ENCODE data around the gene APOL1. TPM values are rescaled to one million over a fixed set of nuclear protein-coding genes. Genes with fewer than 3 reads are reported as not detected.
A peak's percentile ranks its signal among the peaks of the same experiment; 100 is the strongest.
"Not testable (repeated sequence)": the region's sequence is repeated elsewhere in the genome, so short reads cannot be mapped to it uniquely, and the experiment has no call there.

Gene APOL1
- total and polyA plus RNA-seq, 10 donors, result 10.0 to 108 (median 44.7) TPM

- H3K36me3 ChIP-seq, result peaks cover 0 to 62% (median 36%) of the 10 kb centered on the region in 6 donors
- TF ChIP-seq POLR2A (IDR thresholded peaks at IDR 0.05), result no peak
- TF ChIP-seq POLR2AphosphoS5 (IDR thresholded peaks at IDR 0.05), result no peak
- TF ChIP-seq, protein P1, sequence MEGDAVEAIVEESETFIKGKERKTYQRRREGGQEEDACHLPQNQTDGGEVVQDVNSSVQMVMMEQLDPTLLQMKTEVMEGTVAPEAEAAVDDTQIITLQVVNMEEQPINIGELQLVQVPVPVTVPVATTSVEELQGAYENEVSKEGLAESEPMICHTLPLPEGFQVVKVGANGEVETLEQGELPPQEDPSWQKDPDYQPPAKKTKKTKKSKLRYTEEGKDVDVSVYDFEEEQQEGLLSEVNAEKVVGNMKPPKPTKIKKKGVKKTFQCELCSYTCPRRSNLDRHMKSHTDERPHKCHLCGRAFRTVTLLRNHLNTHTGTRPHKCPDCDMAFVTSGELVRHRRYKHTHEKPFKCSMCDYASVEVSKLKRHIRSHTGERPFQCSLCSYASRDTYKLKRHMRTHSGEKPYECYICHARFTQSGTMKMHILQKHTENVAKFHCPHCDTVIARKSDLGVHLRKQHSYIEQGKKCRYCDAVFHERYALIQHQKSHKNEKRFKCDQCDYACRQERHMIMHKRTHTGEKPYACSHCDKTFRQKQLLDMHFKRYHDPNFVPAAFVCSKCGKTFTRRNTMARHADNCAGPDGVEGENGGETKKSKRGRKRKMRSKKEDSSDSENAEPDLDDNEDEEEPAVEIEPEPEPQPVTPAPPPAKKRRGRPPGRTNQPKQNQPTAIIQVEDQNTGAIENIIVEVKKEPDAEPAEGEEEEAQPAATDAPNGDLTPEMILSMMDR (IDR thresholded peaks at IDR 0.05 in 8 of 11, conservative IDR thresholded peaks at IDR 0.05 in 3 of 11), result no peak
- no peak for DNase-seq
- 83 to 90% (median 89%) methylated on average over 9 of the region's 9 CpGs for WGBS, 5 donors
- H3K9me3 ChIP-seq, result no peaks in the 10 kb centered on the region
- H3K4me1 ChIP-seq, result peaks cover 0 to 12% (median 4%) of the 10 kb centered on the region in 6 donors
- no peak overlapping the region for H3K27ac ChIP-seq
- H3K4me3 ChIP-seq, result no peak overlapping the region
- no peaks in the 10 kb centered on the region for H3K27me3 ChIP-seq (replicated peaks in 1 of 7)
- intact Hi-C loops (cut with DNase I; ENCODE audit: low total_unique reads), result no loop called here
These were observed 27.5 kb upstream of the APOL1 start for GRCh38 chr22:36225333-36225922.

DNA sequence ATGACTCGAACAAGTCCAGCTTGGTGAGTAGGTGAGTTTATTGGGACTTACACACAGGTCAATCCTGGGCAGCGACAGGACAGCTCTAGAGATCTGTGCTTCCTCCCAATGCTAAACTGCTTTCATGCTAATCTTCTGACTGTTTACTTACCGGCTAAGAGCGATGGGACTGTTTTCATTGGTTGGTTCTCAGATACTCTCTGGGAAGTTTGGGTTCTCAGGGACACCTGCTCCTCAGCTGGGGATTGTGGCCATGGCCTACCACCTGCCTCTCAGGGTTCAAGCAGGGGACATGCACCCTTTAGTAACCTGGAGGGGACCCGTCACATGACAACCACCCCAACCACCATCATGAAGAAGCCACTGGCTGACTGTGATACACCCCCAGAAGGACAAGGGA, 26.7 kb upstream of the APOL1 start:
- Histone ChIP-seq H3K27me3 (replicated peaks in 1 of 7) (no peaks in the 10 kb centered on the region), H3K4me1 (peaks cover 0 to 10% (median 3%) of the 10 kb centered on the region in 6 donors), H3K9me3 (no peaks in the 10 kb centered on the region), H3K36me3 (peaks cover 0 to 70% (median 44%) of the 10 kb centered on the region in 6 donors), H3K27ac (no peak overlapping the region), H3K4me3 (no peak overlapping the region)
- DNase-seq, result no peak
- 85 to 98% (median 95%) methylated on average over 5 of the region's 5 CpGs for WGBS, 5 donors
- TF ChIP-seq POLR2AphosphoS5 (IDR thresholded peaks at IDR 0.05), result no peak
- TF ChIP-seq POLR2A (IDR thresholded peaks at IDR 0.05), result no peak
- TF ChIP-seq, protein P1 (IDR thresholded peaks at IDR 0.05 in 8 of 11, conservative IDR thresholded peaks at IDR 0.05 in 3 of 11), result no peak
- intact Hi-C loops (cut with DNase I; ENCODE audit: low total_unique reads), result no loop called here

DNA sequence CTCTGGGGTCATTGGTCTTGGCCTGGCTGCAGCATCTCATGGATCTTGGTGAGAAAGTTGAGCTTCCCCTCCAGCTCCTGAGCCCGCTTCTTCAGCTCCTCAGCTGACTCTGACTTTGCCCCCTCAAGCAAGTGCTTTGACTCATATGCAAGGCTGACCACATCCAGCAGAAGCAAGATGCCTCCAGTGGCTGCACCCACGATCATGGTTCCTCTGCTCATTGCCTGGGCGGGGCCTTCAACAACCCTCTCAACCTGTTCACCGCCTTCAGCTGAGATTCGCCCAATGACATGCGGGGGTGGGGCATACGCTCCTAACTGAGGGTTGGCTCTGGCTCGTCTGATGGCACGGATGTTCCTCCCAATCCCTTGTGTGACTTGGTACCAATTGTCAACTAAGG, 25.5 kb upstream of the APOL1 start:
- Histone ChIP-seq H3K4me1 (peaks cover 0 to 12% (median 1%) of the 10 kb centered on the region in 6 donors), H3K27me3 (replicated peaks in 1 of 7) (no peaks in the 10 kb centered on the region), H3K4me3 (no peak overlapping the region), H3K36me3 (peaks cover 0 to 82% (median 55%) of the 10 kb centered on the region in 6 donors), H3K9me3 (no peaks in the 10 kb centered on the region), H3K27ac (no peak overlapping the region)
- WGBS, 5 donors, result 86 to 95% (median 89%) methylated on average over 9 of the region's 9 CpGs
- intact Hi-C loops (cut with DNase I; ENCODE audit: low total_unique reads), result no loop called here
- TF ChIP-seq, protein P1 (IDR thresholded peaks at IDR 0.05 in 8 of 11, conservative IDR thresholded peaks at IDR 0.05 in 3 of 11), result no peak
- TF ChIP-seq POLR2A (IDR thresholded peaks at IDR 0.05) (no peak), POLR2AphosphoS5 (IDR thresholded peaks at IDR 0.05) (peak; percentile 32 to 35 (median 34))
- no peak for DNase-seq

DNA sequence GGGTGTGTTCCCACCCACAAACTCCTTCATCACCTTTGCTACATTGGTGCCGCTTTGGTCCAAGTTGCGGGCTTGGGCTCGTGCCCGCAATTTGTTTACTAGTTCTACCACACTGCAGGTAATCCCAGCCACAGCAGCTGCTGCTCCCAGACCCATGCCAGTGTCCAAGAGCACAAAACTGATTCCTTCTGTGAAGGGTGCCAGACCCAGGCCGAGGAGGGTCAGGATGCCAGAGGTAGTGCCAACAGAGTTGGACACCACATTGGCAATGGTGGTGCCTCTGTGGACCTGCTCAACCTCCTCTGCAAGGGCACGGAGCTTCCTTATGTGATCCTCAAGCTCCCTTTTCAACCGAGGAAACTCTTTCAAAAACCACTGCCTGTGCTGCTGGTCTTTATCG, 25.1 kb upstream of the APOL1 start:
- no peak overlapping the region for H3K4me3 ChIP-seq
- intact Hi-C loops (cut with DNase I; ENCODE audit: low total_unique reads), result no loop called here
- no peak for TF ChIP-seq POLR2AphosphoS5 (IDR thresholded peaks at IDR 0.05)
- TF ChIP-seq POLR2A (IDR thresholded peaks at IDR 0.05), result no peak
- TF ChIP-seq, protein P1 (IDR thresholded peaks at IDR 0.05 in 8 of 11, conservative IDR thresholded peaks at IDR 0.05 in 3 of 11), result no peak
- peaks cover 0 to 86% (median 59%) of the 10 kb centered on the region in 6 donors for H3K36me3 ChIP-seq
- H3K27me3 ChIP-seq (replicated peaks in 1 of 7), result no peaks in the 10 kb centered on the region
- 92 to 95% (median 93%) methylated on average over 8 of the region's 8 CpGs for WGBS, 5 donors
- H3K27ac ChIP-seq, result no peak overlapping the region
- DNase-seq, result no peak
- H3K4me1 ChIP-seq, result peaks cover 0 to 17% (median 5%) of the 10 kb centered on the region in 6 donors
- H3K9me3 ChIP-seq, result no peaks in the 10 kb centered on the region

- 92 to 100% (median 94%) methylated on average over 1 of the region's 1 CpG for WGBS, 5 donors
- intact Hi-C loops (cut with DNase I; ENCODE audit: low total_unique reads), result not testable (repeated sequence)
These were observed 24.6 kb upstream of the APOL1 start for GRCh38 chr22:36228369-36228768.

More at GRCh38 chr22:36228369-36228768, 24.6 kb upstream of the APOL1 start:
- H3K9me3 ChIP-seq; H3K4me3 ChIP-seq; DNase-seq; H3K27ac ChIP-seq; H3K27me3 ChIP-seq (replicated peaks in 1 of 7): not testable (repeated sequence)
- Histone ChIP-seq H3K4me1 (peaks cover 0 to 22% (median 10%) of the 10 kb centered on the region in 6 donors), H3K36me3 (peaks cover 0 to 91% (median 64%) of the 10 kb centered on the region in 6 donors)
